Measurements from ENCODE around the gene STPG2. TPM values are rescaled to one million over a fixed set of nuclear protein-coding genes. Genes with fewer than 3 reads are reported as not detected.
A peak's percentile ranks its signal among the peaks of the same experiment; 100 is the strongest.

The STPG2 gene
- total and polyA plus RNA-seq, 4 donors: 0.10 to 0.65 (median 0.33) TPM; not detected in 1

GRCh38 chr4:98162696-98163095 is 19.4 kb upstream of the STPG2 start:
- WGBS, 2 donors: 94 to 95% methylated on average over 3 of the region's 3 CpGs
- H3K27me3 ChIP-seq (ENCODE audit: control insufficient read depth in 1 of 2, insufficient read depth in 2 of 2, low read length in 1 of 2): peaks cover 0 to 2% of the 10 kb centered on the region in 2 donors
- no peaks in the 10 kb centered on the region for H3K9me3 ChIP-seq (ENCODE audit: control insufficient read depth, low read length)
- no peaks in the 10 kb centered on the region for H3K4me1 ChIP-seq (ENCODE audit: control insufficient read depth in 1 of 2, insufficient read depth in 2 of 2, low read length in 2 of 2)
- no peak overlapping the region for H3K4me3 ChIP-seq (ENCODE audit: low read length in 2 of 2)
- ATAC-seq (ENCODE audit: low FRiP score): no peak
- intact Hi-C loops (cut with DNase I): no loop called here
- H3K27ac ChIP-seq (ENCODE audit: low read depth in 1 of 2, low read length in 2 of 2): no peak overlapping the region
- no peak for DNase-seq
- no peaks in the 10 kb centered on the region for H3K36me3 ChIP-seq (ENCODE audit: control insufficient read depth in 1 of 2, insufficient read depth in 2 of 2, low read length in 1 of 2)

GRCh38 chr4:98151145-98151924 is 8.1 kb upstream of the STPG2 start:
- H3K27me3 ChIP-seq (ENCODE audit: control insufficient read depth in 1 of 2, insufficient read depth in 2 of 2, low read length in 1 of 2): no peaks in the 10 kb centered on the region
- H3K27ac ChIP-seq (ENCODE audit: low read depth in 1 of 2, low read length in 2 of 2): no peak overlapping the region
- no peak for DNase-seq
- intact Hi-C loops (cut with DNase I): no loop called here
- no peaks in the 10 kb centered on the region for H3K36me3 ChIP-seq (ENCODE audit: control insufficient read depth in 1 of 2, insufficient read depth in 2 of 2, low read length in 1 of 2)
- ATAC-seq (ENCODE audit: low FRiP score): no peak
- H3K4me1 ChIP-seq (ENCODE audit: control insufficient read depth in 1 of 2, insufficient read depth in 2 of 2, low read length in 2 of 2): no peaks in the 10 kb centered on the region
- no peaks in the 10 kb centered on the region for H3K9me3 ChIP-seq (ENCODE audit: control insufficient read depth, low read length)
- H3K4me3 ChIP-seq (ENCODE audit: low read length in 2 of 2): no peak overlapping the region
- WGBS, 2 donors: 79 to 83% methylated on average over 4 of the region's 4 CpGs

DNA sequence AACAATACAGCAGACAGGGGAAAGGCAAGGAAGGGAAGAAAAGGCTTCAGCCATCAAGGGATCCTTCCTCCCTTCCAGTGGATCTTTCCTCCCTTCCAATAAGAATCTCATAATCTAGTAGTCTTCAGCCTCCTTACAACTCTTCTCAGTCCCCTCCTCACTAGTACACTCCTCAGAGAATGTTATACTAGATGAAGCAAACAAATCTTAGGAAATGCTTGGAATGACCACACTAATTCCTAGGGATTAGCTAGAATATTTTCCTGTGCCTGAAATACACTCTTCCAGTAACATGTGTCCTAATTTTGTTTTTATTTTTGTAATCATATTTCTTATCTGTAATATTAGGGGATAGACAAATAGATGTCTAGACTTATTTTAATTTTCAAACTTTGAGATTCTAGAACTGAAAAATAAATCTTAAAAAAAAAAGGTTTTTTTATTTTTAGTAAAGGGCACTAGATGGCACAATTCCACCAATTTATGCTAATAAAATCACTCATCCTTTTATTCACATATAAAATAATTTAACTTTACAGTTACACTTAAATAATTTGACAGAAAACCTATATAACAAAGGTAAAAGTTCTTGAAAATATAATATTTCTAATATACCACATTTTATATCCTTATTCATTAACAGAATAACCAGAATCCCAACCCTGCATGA is 7.0 kb upstream of the STPG2 start:
- no peak overlapping the region for H3K4me3 ChIP-seq (ENCODE audit: low read length in 2 of 2)
- intact Hi-C loops (cut with DNase I): no loop called here
- DNase-seq (no peak), ATAC-seq (ENCODE audit: low FRiP score) (no peak)
- H3K27ac ChIP-seq (ENCODE audit: low read depth in 1 of 2, low read length in 2 of 2): no peak overlapping the region
- H3K9me3 ChIP-seq (ENCODE audit: control insufficient read depth, low read length): no peaks in the 10 kb centered on the region
- no peaks in the 10 kb centered on the region for H3K27me3 ChIP-seq (ENCODE audit: control insufficient read depth in 1 of 2, insufficient read depth in 2 of 2, low read length in 1 of 2)
- H3K4me1 ChIP-seq (ENCODE audit: control insufficient read depth in 1 of 2, insufficient read depth in 2 of 2, low read length in 2 of 2): no peaks in the 10 kb centered on the region
- H3K36me3 ChIP-seq (ENCODE audit: control insufficient read depth in 1 of 2, insufficient read depth in 2 of 2, low read length in 1 of 2): no peaks in the 10 kb centered on the region

GRCh38 chr4:98148856-98149255 is 5.6 kb upstream of the STPG2 start:
- no peak for ATAC-seq (ENCODE audit: low FRiP score)
- H3K9me3 ChIP-seq (ENCODE audit: control insufficient read depth, low read length): no peaks in the 10 kb centered on the region
- intact Hi-C loops (cut with DNase I): loop anchor here in 1 of 2 donors (10.0 kb wide), 1 partner anchor 116 kb away; the partner anchor contains the start of gene RAP1GDS1
- no peak overlapping the region for H3K4me3 ChIP-seq (ENCODE audit: low read length in 2 of 2)
- H3K27ac ChIP-seq (ENCODE audit: low read depth in 1 of 2, low read length in 2 of 2): no peak overlapping the region
- DNase-seq: no peak
- no peaks in the 10 kb centered on the region for H3K27me3 ChIP-seq (ENCODE audit: control insufficient read depth in 1 of 2, insufficient read depth in 2 of 2, low read length in 1 of 2)
- H3K36me3 ChIP-seq (ENCODE audit: control insufficient read depth in 1 of 2, insufficient read depth in 2 of 2, low read length in 1 of 2): no peaks in the 10 kb centered on the region
- H3K4me1 ChIP-seq (ENCODE audit: control insufficient read depth in 1 of 2, insufficient read depth in 2 of 2, low read length in 2 of 2): no peaks in the 10 kb centered on the region

DNA sequence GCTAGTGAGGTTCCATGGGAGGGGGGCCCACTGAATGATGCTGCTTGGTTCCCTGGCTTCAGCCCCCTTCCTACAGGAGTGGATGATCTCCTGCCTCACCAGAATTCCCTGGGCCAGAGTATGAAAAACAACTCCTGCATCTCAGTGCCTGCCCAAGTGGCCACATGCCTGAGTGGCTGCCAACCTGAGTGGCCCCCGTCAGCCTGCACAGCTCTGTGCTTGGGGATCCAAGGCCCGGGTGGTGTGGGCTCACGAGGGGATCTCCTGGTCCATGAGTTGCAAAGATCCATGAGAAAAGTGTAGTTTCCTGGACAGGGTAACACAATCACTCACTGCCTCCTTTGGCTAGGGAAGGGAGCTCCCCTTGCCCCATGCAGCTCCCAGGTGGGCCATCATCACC is 17.1 kb downstream of the STPG2 start:
- Histone ChIP-seq H3K27ac (ENCODE audit: low read depth in 1 of 2, low read length in 2 of 2) (no peak overlapping the region), H3K36me3 (ENCODE audit: control insufficient read depth in 1 of 2, insufficient read depth in 2 of 2, low read length in 1 of 2) (no peaks in the 10 kb centered on the region), H3K9me3 (ENCODE audit: control insufficient read depth, low read length) (no peaks in the 10 kb centered on the region), H3K27me3 (ENCODE audit: control insufficient read depth in 1 of 2, insufficient read depth in 2 of 2, low read length in 1 of 2) (no peaks in the 10 kb centered on the region), H3K4me3 (ENCODE audit: low read length in 2 of 2) (no peak overlapping the region), H3K4me1 (ENCODE audit: control insufficient read depth in 1 of 2, insufficient read depth in 2 of 2, low read length in 2 of 2) (no peaks in the 10 kb centered on the region)
- intact Hi-C loops (cut with DNase I): no loop called here
- DNase-seq: peak in 1 of 2 donors; percentile 48
- no peak for ATAC-seq (ENCODE audit: low FRiP score)
- 50 to 66% methylated on average over 3 of the region's 3 CpGs for WGBS, 2 donors

DNA sequence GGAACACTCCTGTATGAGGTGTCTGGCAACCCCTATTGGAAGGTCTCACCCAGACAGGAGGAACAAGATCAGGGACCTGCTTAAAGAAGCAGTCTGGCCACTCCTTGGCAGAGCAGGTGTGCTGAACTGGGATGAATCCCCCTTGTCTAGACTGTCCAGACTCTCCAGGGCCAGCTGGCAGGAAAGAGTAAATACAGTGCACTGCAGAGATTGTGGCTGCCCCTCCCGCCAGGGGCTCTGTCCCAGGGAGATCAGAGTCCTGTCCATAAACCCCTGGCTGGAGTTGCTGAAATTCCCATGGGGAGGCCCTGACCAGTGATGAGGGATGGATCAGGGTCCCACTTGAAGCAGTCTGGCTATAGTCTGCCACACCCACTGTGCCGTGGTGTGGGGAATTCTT is 17.7 kb downstream of the STPG2 start:
- intact Hi-C loops (cut with DNase I): no loop called here
- 23 to 31% methylated on average over 2 of the region's 2 CpGs for WGBS, 2 donors

GRCh38 chr4:98117363-98117762 is 25.9 kb downstream of the STPG2 start:
- no peak overlapping the region for H3K27ac ChIP-seq (ENCODE audit: low read depth in 1 of 2, low read length in 2 of 2)
- no peaks in the 10 kb centered on the region for H3K27me3 ChIP-seq (ENCODE audit: control insufficient read depth in 1 of 2, insufficient read depth in 2 of 2, low read length in 1 of 2)
- WGBS, 2 donors: 91 to 96% methylated on average over 2 of the region's 2 CpGs

More for the DNA sequence above, 17.7 kb downstream of the STPG2 start:
- DNase-seq (no peak), ATAC-seq (ENCODE audit: low FRiP score) (no peak)
- Histone ChIP-seq H3K4me3 (ENCODE audit: low read length in 2 of 2) (no peak overlapping the region), H3K27me3 (ENCODE audit: control insufficient read depth in 1 of 2, insufficient read depth in 2 of 2, low read length in 1 of 2) (no peaks in the 10 kb centered on the region), H3K36me3 (ENCODE audit: control insufficient read depth in 1 of 2, insufficient read depth in 2 of 2, low read length in 1 of 2) (no peaks in the 10 kb centered on the region), H3K9me3 (ENCODE audit: control insufficient read depth, low read length) (no peaks in the 10 kb centered on the region), H3K4me1 (ENCODE audit: control insufficient read depth in 1 of 2, insufficient read depth in 2 of 2, low read length in 2 of 2) (no peaks in the 10 kb centered on the region), H3K27ac (ENCODE audit: low read depth in 1 of 2, low read length in 2 of 2) (no peak overlapping the region)

GRCh38 chr4:98113012-98113411 is 30.3 kb downstream of the STPG2 start:
- ATAC-seq (ENCODE audit: low FRiP score): no peak
- Histone ChIP-seq H3K4me3 (ENCODE audit: low read length in 2 of 2) (no peak overlapping the region), H3K36me3 (ENCODE audit: control insufficient read depth in 1 of 2, insufficient read depth in 2 of 2, low read length in 1 of 2) (no peaks in the 10 kb centered on the region), H3K9me3 (ENCODE audit: control insufficient read depth, low read length) (no peaks in the 10 kb centered on the region), H3K27me3 (ENCODE audit: control insufficient read depth in 1 of 2, insufficient read depth in 2 of 2, low read length in 1 of 2) (no peaks in the 10 kb centered on the region), H3K27ac (ENCODE audit: low read depth in 1 of 2, low read length in 2 of 2) (no peak overlapping the region), H3K4me1 (ENCODE audit: control insufficient read depth in 1 of 2, insufficient read depth in 2 of 2, low read length in 2 of 2) (no peaks in the 10 kb centered on the region)
- intact Hi-C loops (cut with DNase I): no loop called here
- DNase-seq: no peak
- 11% methylated on average over 3 of the region's 3 CpGs for WGBS, 2 donors

More at GRCh38 chr4:98117363-98117762, 25.9 kb downstream of the STPG2 start:
- no peaks in the 10 kb centered on the region for H3K36me3 ChIP-seq (ENCODE audit: control insufficient read depth in 1 of 2, insufficient read depth in 2 of 2, low read length in 1 of 2)
- no peak overlapping the region for H3K4me3 ChIP-seq (ENCODE audit: low read length in 2 of 2)
- no peaks in the 10 kb centered on the region for H3K4me1 ChIP-seq (ENCODE audit: control insufficient read depth in 1 of 2, insufficient read depth in 2 of 2, low read length in 2 of 2)
- DNase-seq (no peak), ATAC-seq (ENCODE audit: low FRiP score) (no peak)
- intact Hi-C loops (cut with DNase I): no loop called here
- H3K9me3 ChIP-seq (ENCODE audit: control insufficient read depth, low read length): no peaks in the 10 kb centered on the region

DNA sequence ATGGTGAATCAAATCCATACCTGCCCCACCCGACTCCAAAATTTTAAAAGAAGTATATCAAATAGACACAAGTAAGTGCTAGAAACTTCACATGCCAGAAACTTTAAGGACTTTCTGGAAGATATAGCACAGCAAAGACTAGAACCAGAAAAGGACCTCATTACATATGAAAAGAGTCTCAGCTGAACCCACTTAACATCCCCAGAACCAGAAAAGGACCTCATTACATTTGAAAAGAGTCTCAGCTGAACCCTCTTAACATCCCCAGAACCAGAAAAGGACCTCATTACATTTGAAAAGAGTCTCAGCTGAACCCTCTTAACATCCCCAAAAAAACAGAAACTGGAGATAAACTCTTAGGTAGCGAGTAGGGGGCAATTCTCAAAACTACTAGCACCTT is 32.3 kb downstream of the STPG2 start:
- intact Hi-C loops (cut with DNase I): no loop called here
- ATAC-seq (ENCODE audit: low FRiP score) (no peak), DNase-seq (no peak)
- H3K4me3 ChIP-seq (ENCODE audit: low read length in 2 of 2): no peak overlapping the region
- no peaks in the 10 kb centered on the region for H3K4me1 ChIP-seq (ENCODE audit: control insufficient read depth in 1 of 2, insufficient read depth in 2 of 2, low read length in 2 of 2)
- no peaks in the 10 kb centered on the region for H3K9me3 ChIP-seq (ENCODE audit: control insufficient read depth, low read length)
- WGBS, 2 donors: 93 to 98% methylated on average over 2 of the region's 2 CpGs
- no peak overlapping the region for H3K27ac ChIP-seq (ENCODE audit: low read depth in 1 of 2, low read length in 2 of 2)
- H3K36me3 ChIP-seq (ENCODE audit: control insufficient read depth in 1 of 2, insufficient read depth in 2 of 2, low read length in 1 of 2): no peaks in the 10 kb centered on the region
- H3K27me3 ChIP-seq (ENCODE audit: control insufficient read depth in 1 of 2, insufficient read depth in 2 of 2, low read length in 1 of 2): no peaks in the 10 kb centered on the region
